Epithelial cell of proximal tubule (primary cell): ENCODE measurements around the gene MYO6. TPM values are rescaled to one million over a fixed set of nuclear protein-coding genes. Genes with fewer than 3 reads are reported as not detected.

ENCODE experiments used
- DNase-seq: peaks from one replicate; pipeline ENCODE4 v3.0.0-alpha.2; 2011; ENCODE audit warnings: low read depth
- H3K4me3 ChIP-seq: 2 replicates; pipeline ENCODE4 v1.5.1; 2011; ENCODE audit warnings: low read depth, mild to moderate bottlenecking, low read length
- CTCF ChIP-seq: conservative IDR thresholded peaks from 2 replicates; pipeline ENCODE4 v1.5.1; 2012; ENCODE audit warnings: low read depth, mild to moderate bottlenecking, low read length
- total RNA-seq: library from RNA; depleted of rRNA; stranded (reverse); fragments of >200 nt; gene quantifications from 2 replicates; pipeline ENCODE4 v1.2.3, GENCODE V29; 2015

Gene MYO6
- total RNA-seq, 1 donor from 2014 or later, result 50.7 TPM

- no peak for DNase-seq
- TF ChIP-seq CTCF, result no peak
- no peak overlapping the region for H3K4me3 ChIP-seq
These were observed 188.8 kb downstream of the MYO6 start for GRCh38 chr6:75937846-75938245.

GRCh38 chr6:75940564-75940963, 191.5 kb downstream of the MYO6 start:
- no peak for TF ChIP-seq CTCF
- no peak for DNase-seq
- H3K4me3 ChIP-seq, result no peak overlapping the region

- DNase-seq, result no peak
- no peak for TF ChIP-seq CTCF
These were observed 192.5 kb downstream of the MYO6 start for GRCh38 chr6:75941509-75941908.

DNA sequence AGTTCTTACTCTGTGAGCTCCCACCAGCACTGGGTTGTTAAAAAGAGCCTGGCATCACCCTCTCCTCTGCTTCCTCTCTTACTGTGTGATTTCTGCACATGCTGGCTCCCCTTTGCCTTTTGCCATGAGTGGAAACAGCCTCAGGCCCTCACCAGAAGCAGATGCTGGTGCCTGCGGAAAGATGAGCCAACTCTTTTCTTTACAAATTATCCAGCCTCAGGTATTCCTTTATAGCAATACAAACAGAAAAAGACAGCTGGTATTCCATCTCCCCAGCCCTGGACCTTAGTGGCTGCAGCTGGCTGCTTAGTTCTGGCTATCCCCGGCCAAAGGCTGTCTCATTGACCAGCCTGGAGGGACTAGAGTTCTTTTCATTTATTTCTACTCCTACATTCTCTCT, 194.3 kb downstream of the MYO6 start:
- no peak for TF ChIP-seq CTCF
- DNase-seq, result no peak
- H3K4me3 ChIP-seq, result no peak overlapping the region

More at GRCh38 chr6:75941509-75941908, 192.5 kb downstream of the MYO6 start:
- no peak overlapping the region for H3K4me3 ChIP-seq

DNA sequence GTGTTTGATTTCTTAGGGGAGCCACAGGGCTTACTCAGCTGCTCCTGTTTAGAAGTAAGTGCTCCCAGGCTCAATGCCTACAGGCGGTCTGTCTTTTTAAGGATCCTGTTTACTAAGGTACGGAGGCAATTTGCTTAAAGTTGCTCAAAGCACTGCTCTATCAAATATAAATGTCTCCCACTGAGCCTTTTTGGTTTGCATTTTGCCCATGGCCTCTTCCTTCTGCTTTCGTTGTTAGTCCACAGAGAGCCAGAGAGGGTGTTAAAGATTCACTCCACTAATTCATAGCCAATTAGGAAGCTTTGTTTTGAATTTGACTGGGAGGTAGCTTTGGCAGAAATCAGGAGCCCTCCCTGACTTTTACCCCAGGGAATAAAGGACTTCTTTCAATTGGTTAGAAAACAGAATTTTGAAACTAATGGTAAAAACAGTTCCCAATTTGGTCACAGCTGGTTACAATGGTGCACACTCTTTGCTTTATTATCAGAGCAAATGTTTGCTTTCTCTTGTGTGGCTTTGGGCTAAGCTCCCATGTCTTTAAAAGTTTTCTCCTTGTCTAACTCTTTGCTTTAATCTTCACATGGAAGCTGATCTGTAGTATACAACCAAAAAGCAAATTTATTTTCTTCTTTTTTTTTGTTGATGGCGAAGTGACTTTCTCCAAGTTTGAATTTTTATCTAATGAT, 197.2 kb downstream of the MYO6 start:
- no peak for TF ChIP-seq CTCF

DNA sequence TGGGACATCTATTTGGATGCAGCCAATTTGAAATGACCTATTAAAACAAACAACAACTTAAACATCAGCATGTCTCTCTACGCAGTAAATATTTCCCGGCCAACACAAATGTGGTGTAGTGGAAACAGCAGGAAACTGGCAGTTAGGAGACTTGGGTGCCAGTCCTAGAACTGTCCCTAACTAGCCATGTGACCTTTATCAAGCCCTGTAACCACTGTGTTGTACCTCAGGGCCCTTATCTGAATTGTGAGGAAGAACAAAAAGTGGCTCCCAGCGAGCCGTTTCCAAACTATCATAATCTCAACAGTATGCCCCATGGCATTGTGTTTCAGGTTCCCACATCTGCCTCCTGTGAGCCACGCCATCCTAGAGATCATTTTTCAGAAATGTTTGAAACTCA, 198.9 kb downstream of the MYO6 start:
- TF ChIP-seq CTCF, result no peak
- no peak for DNase-seq
- H3K4me3 ChIP-seq, result no peak overlapping the region

More for the DNA sequence above, 197.2 kb downstream of the MYO6 start:
- H3K4me3 ChIP-seq, result no peak overlapping the region
- no peak for DNase-seq

DNA sequence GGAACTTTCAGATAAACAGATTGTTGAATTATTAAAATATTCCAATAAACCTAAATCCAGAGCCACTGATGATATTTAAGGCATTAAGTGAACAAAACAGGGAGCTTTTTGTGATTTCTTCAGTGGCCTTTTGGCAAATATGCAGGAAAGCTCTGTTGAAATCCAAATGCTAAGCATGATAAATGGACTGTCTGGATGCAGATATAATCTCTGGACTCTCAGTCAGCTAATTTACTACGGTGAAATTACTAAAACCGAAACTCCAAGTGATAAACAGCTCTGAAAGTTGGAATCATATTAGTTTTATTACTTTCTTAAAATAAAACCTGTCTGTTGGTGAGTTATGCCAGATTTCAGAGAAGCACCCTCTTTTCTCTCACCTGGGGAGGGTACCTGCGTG, 203.1 kb downstream of the MYO6 start:
- no peak overlapping the region for H3K4me3 ChIP-seq
- DNase-seq, result no peak
- TF ChIP-seq CTCF, result no peak
